ENCODE results near the gene ADSS1.

GRCh38 chr14:104758981-104759969, 35.2 kb downstream of the ADSS1 start:
- no peak for TF ChIP-seq CTCF (IDR thresholded peaks at IDR 0.05)
- TF ChIP-seq POLR2A (IDR thresholded peaks at IDR 0.05) = no peak

All from Peyer's patch (tissue), 4 donors.